B cell (primary cell): ENCODE results near the gene ENTHD1. TPM values are rescaled to one million over a fixed set of nuclear protein-coding genes. Genes with fewer than 3 reads are reported as not detected.
A peak's percentile ranks its signal among the peaks of the same experiment; 100 is the strongest.

Experiments
- ATAC-seq: fragments of 200-7000 bp; cut with Tn5 transposase; one replicate; pipeline ENCODE4 v1.10.0; 2021; ENCODE audit warnings: low read depth, mild to moderate bottlenecking, moderate number of reproducible peaks, moderate library complexity
- CTCF ChIA-PET: fragments of 350-600 bp; sonication (Branson Sonifier 250); formaldehyde crosslinking; loops from one replicate; lab custom pipeline; 2021; ENCODE audit warnings: antibody characterized with exemption, inconsistent platforms; lab: Charles Lee
- POLR2A ChIA-PET: fragments of 350-600 bp; sonication (Branson Sonifier 250); formaldehyde crosslinking; loops from one replicate; lab custom pipeline; 2021; ENCODE audit warnings: antibody characterized with exemption; lab: Charles Lee
- DNase-seq: peaks from one replicate; pipeline ENCODE4 v3.0.0; 2013
- H2AFZ ChIP-seq: 2 replicates; pipeline ENCODE4 v1.6.1; 2012; ENCODE audit warnings: mild to moderate bottlenecking, low read depth, low read length; ENCODE audit not compliant: insufficient read depth, poor library complexity, severe bottlenecking
- H3K27ac ChIP-seq, 2 donors: 1 replicate in 1 of 2; 2 replicates in 1 of 2; pipeline ENCODE4 v1.5.1; 2012 to 2013; ENCODE audit warnings: low read length in 2 of 2, mild to moderate bottlenecking in 2 of 2, moderate library complexity in 1 of 2
- H3K27me3 ChIP-seq, 4 experiments: fragments of 200-600 bp in 1 of 4; sonication (generic) in 1 of 4; replicated peaks in 1 of 4; 1 replicate in 2 of 4; 2 replicates in 2 of 4; pipeline versions ENCODE4 v1.6.1 to v1.7.0; 2013 to 2016; ENCODE audit warnings: low read length in 3 of 4, mild to moderate bottlenecking in 2 of 4, mixed read lengths in 1 of 4, moderate library complexity in 1 of 4; ENCODE audit not compliant: insufficient read depth in 4 of 4, control insufficient read depth in 3 of 4; ENCODE audit errors: control extremely low read depth in 1 of 4
- H3K36me3 ChIP-seq, 2 experiments: replicated peaks in 1 of 2; 1 replicate in 1 of 2; 2 replicates in 1 of 2; pipeline versions ENCODE4 v1.6.1 to v1.7.1; 2013; ENCODE audit warnings: low read length in 1 of 2; ENCODE audit not compliant: insufficient read depth in 2 of 2, control insufficient read depth in 1 of 2; ENCODE audit errors: control extremely low read depth in 1 of 2, extremely low read depth in 1 of 2
- H3K4me1 ChIP-seq, 2 donors: fragments of 200-600 bp in 1 of 2; sonication (generic) in 1 of 2; 1 replicate in 1 of 2; 2 replicates in 1 of 2; pipeline versions ENCODE4 v1.5.1 to v1.6.1; 2013 to 2017; ENCODE audit warnings: low read length in 2 of 2; ENCODE audit not compliant: control insufficient read depth in 2 of 2, insufficient read depth in 2 of 2
- H3K4me2 ChIP-seq: replicated peaks from 2 replicates; pipeline ENCODE3; 2012; ENCODE audit warnings: mild to moderate bottlenecking, low read depth, low read length; ENCODE audit not compliant: poor library complexity, severe bottlenecking
- H3K4me3 ChIP-seq, 5 experiments: fragments of 200-600 bp in 1 of 5; sonication (generic) in 1 of 5; 1 replicate in 3 of 5; 2 replicates in 2 of 5; pipeline versions ENCODE4 v1.5.1 to v1.7.0; 2011 to 2016; ENCODE audit warnings: low read length in 4 of 5, mild to moderate bottlenecking in 4 of 5, low read depth in 2 of 5, control low read depth in 1 of 5, moderate library complexity in 1 of 5; ENCODE audit not compliant: insufficient read depth in 1 of 5; ENCODE audit errors: control extremely low read depth in 1 of 5, extremely low read depth in 1 of 5
- H3K79me2 ChIP-seq: fragments of 200-600 bp; sonication (generic); one replicate; pipeline ENCODE4 v1.6.0; 2016; ENCODE audit warnings: low read length; ENCODE audit not compliant: control insufficient read depth, insufficient read depth
- H3K9ac ChIP-seq: fragments of 200-600 bp; sonication (generic); 2 replicates; pipeline ENCODE4 v1.6.1; 2017; ENCODE audit warnings: mild to moderate bottlenecking, low read length, moderate library complexity
- H3K9me3 ChIP-seq, 3 donors: one replicate each; pipeline versions ENCODE4 v1.6.1 to v1.7.1; 2013; ENCODE audit warnings: low read length in 2 of 3; ENCODE audit not compliant: control insufficient read depth in 2 of 3, insufficient read depth in 1 of 3; ENCODE audit errors: control extremely low read depth in 1 of 3
- H4K20me1 ChIP-seq: 2 replicates; pipeline ENCODE4 v1.6.0; 2012; ENCODE audit warnings: mild to moderate bottlenecking, low read length; ENCODE audit not compliant: insufficient read depth, control insufficient read depth, poor library complexity, severe bottlenecking
- H3K27ac Mint-ChIP-seq: one replicate; pipeline ENCODE4 v1.8.0; 2021; ENCODE audit warnings: mixed read lengths
- H3K27me3 Mint-ChIP-seq: one replicate; pipeline ENCODE4 v1.8.0; 2021; ENCODE audit warnings: mixed read lengths
- H3K4me1 Mint-ChIP-seq: one replicate; pipeline ENCODE4 v1.8.0; 2021; ENCODE audit warnings: mixed read lengths
- H3K4me3 Mint-ChIP-seq: one replicate; pipeline ENCODE4 v1.8.0; 2021; ENCODE audit warnings: mixed read lengths
- H3K9me3 Mint-ChIP-seq: one replicate; pipeline ENCODE4 v1.8.0; 2022; ENCODE audit warnings: mixed read lengths; ENCODE audit not compliant: insufficient read depth
- EZH2 ChIP-seq: IDR thresholded peaks from 2 replicates; pipeline ENCODE4 v1.6.1; 2012; ENCODE audit warnings: borderline replicate concordance, low read depth, mild to moderate bottlenecking, moderate library complexity, low read length; ENCODE audit not compliant: insufficient read depth, poor library complexity, severe bottlenecking
- WGBS: methylation state at CpG from one replicate; pipeline ENCODE4 v1.1.5; 2013; ENCODE audit warnings: missing lambda C conversion rate; ENCODE audit not compliant: insufficient coverage; 5-methylcytosine and 5-hydroxymethylcytosine counted together
- intact Hi-C: fragments of 100-400 bp; cut with micrococcal nuclease; formaldehyde crosslinking; loops from one replicate; pipeline ENCODE4 v1.10.0; 2022
- polyA minus RNA-seq: library from RNA; depleted of rRNA, polyadenylated mRNA; stranded (reverse); fragments of >200 nt; gene quantifications from 2 replicates; pipeline ENCODE4 v1.2.3, GENCODE V29; 2012
- polyA plus RNA-seq: library from polyadenylated mRNA; depleted of rRNA; stranded (reverse); fragments of >200 nt; gene quantifications from 2 replicates; pipeline ENCODE4 v1.2.3, GENCODE V29; 2012
- total RNA-seq, 2 donors: library from RNA; stranded (reverse); fragments of 120-200 nt in 1 of 2; gene quantifications; 1 replicate in 1 of 2; 2 replicates in 1 of 2; pipeline versions ENCODE4 v1.2.3 to v1.2.4, GENCODE V29; 2013 to 2022
- TF ChIP-seq, protein P1 (sequence below): fragments of 200-600 bp; IDR thresholded peaks from one replicate; pipeline ENCODE4 v1.8.0; 2022; ENCODE audit warnings: antibody characterized with exemption, mild to moderate bottlenecking

The ENTHD1 gene, protein sequence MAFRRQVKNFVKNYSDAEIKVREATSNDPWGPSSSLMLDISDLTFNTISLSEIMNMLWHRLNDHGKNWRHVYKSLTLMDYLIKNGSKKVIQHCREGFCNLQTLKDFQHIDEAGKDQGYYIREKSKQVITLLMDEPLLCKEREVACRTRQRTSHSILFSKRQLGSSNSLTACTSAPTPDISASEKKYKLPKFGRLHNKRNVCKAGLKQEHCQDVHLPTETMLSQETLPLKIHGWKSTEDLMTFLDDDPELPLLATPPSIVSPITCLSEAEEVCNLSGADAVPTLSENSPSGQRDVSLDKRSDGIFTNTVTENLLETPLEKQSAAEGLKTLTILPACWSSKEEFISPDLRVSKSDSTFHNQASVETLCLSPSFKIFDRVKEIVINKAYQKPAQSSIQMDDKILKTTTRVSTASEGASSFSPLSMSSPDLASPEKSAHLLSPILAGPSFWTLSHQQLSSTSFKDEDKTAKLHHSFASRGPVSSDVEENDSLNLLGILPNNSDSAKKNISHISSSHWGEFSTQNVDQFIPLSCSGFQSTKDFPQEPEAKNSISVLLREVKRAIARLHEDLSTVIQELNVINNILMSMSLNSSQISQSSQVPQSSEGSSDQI
- not detected in 2 replicates for total RNA-seq
- total RNA-seq (2013), result 0.05 TPM
- polyA plus RNA-seq, result not detected in 2 replicates
- polyA minus RNA-seq, result not detected in 2 replicates

DNA sequence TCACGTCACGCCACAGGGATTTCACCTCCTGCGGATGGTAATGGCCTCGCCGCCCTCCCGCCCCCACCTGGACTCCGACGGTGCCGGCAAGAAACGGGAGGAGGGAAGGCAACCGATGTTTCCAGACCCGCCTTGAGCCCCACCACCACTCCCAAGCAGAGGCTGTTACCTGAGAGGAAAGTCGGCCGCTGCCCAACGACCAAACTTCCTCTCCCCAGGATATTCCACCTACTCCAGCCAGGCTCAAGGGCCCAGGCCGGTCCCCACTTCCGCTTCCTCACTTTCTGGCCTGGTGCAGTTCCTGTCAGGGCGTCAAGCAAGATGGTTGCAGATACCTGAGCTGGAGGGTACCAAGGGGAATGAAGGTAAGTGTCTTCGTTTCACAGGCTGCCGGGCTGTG is at the start of gene ENTHD1:
ENTHD1 (minus strand) TSS at position 235 of the 400 bp plus-strand sequence. CDS start 6,012 bp downstream, outside the sequence.
- Histone ChIP-seq H3K4me1 (peaks cover 13 to 14% of the 10 kb centered on the region in 2 donors), H3K27me3 (no peaks in the 10 kb centered on the region), H3K36me3 (no peaks in the 10 kb centered on the region), H2AFZ (no peak within 1 kb of the TSS), H3K27ac (no peak within 1 kb of the TSS), H3K4me2 (no peak within 1 kb of the TSS), H3K4me3 (no peak within 1 kb of the TSS), H3K9ac (no peak within 1 kb of the TSS), H4K20me1 (no peaks in the 10 kb centered on the region), H3K9me3 (peaks cover 0 to 4% (median 0%) of the 10 kb centered on the region in 3 donors), H3K79me2 (peaks cover 4% of the 10 kb centered on the region)
- Mint-ChIP-seq H3K4me3 (no peak within 1 kb of the TSS), H3K27ac (no peak within 1 kb of the TSS), H3K27me3 (no peaks in the 10 kb centered on the region), H3K9me3 (no peaks in the 10 kb centered on the region), H3K4me1 (peaks cover 13% of the 10 kb centered on the region)
- ATAC-seq (no peak), DNase-seq (no peak)
- intact Hi-C loops, result no loop called here
- WGBS, result 100% methylated on average over 3 of the region's 20 CpGs
- TF ChIP-seq, protein P1, sequence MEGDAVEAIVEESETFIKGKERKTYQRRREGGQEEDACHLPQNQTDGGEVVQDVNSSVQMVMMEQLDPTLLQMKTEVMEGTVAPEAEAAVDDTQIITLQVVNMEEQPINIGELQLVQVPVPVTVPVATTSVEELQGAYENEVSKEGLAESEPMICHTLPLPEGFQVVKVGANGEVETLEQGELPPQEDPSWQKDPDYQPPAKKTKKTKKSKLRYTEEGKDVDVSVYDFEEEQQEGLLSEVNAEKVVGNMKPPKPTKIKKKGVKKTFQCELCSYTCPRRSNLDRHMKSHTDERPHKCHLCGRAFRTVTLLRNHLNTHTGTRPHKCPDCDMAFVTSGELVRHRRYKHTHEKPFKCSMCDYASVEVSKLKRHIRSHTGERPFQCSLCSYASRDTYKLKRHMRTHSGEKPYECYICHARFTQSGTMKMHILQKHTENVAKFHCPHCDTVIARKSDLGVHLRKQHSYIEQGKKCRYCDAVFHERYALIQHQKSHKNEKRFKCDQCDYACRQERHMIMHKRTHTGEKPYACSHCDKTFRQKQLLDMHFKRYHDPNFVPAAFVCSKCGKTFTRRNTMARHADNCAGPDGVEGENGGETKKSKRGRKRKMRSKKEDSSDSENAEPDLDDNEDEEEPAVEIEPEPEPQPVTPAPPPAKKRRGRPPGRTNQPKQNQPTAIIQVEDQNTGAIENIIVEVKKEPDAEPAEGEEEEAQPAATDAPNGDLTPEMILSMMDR, result no peak
- no peak for TF ChIP-seq EZH2
- CTCF ChIA-PET, result no interaction called here
- POLR2A ChIA-PET, result no interaction called here

DNA sequence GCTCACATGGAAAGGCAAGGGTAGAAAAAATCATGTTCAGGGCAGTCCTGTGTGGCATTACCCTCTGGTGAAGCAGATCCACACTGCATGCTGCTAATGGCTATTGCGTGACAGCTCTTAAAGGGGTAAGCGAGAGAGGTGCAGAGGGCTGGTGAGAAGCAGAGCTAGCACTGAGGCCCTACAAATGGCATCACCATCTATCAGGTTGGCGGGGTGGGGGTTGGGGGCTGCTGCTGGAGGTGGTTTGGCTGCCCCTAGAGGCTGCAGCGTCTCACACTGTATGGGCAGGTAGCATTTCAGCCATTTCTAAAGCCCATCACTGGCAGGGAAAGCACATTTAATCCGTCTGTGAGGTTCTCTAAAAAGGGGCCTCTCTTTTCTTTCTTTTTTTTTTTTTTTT is 49.8 kb upstream of the ENTHD1 start:
- Mint-ChIP-seq H3K27ac (peak overlapping the region; percentile 37), H3K9me3 (no peaks in the 10 kb centered on the region), H3K4me3 (no peak overlapping the region), H3K4me1 (peaks cover 55% of the 10 kb centered on the region), H3K27me3 (no peaks in the 10 kb centered on the region)
- no peaks in the 10 kb centered on the region for H3K27me3 ChIP-seq
- no peak for ATAC-seq
- H3K4me2 ChIP-seq, result no peak overlapping the region
- POLR2A ChIA-PET, result interaction anchor here (0.7 kb wide), 1 partner anchor 10 kb away, joined by 3 read pairs; no protein-coding TSS in a partner anchor
- peaks cover 58 to 59% of the 10 kb centered on the region in 2 donors for H3K4me1 ChIP-seq
- TF ChIP-seq EZH2, result no peak
- TF ChIP-seq, protein P1, result no peak
- no peak overlapping the region for H3K27ac ChIP-seq
- peaks cover 4% of the 10 kb centered on the region for H4K20me1 ChIP-seq
- WGBS, result 96% methylated on average over 2 of the region's 5 CpGs
- H3K36me3 ChIP-seq, result peaks cover 0 to 4% of the 10 kb centered on the region in 2 experiments
- no peak for DNase-seq
- H3K4me3 ChIP-seq, result no peak overlapping the region
- no peaks in the 10 kb centered on the region for H3K9me3 ChIP-seq
- no peak overlapping the region for H2AFZ ChIP-seq
- CTCF ChIA-PET, result interaction anchor here (0.7 to 2.9 kb wide), 18 partner anchors 10 to 600 kb away, joined by 3 to 16 read pairs (median 4); no protein-coding TSS in a partner anchor
- H3K79me2 ChIP-seq, result peaks cover 59% of the 10 kb centered on the region
- intact Hi-C loops, result loop anchor here (5.0 kb wide), 1 partner anchor 46 kb away; no protein-coding TSS in a partner anchor
- H3K9ac ChIP-seq, result no peak overlapping the region
